AG09309 (cell line): ENCODE data around the gene NUTM2E.
"Not testable (repeated sequence)": the region's sequence is repeated elsewhere in the genome, so short reads cannot be mapped to it uniquely, and the experiment has no call there.

Source experiments
- DNase-seq: peaks from one replicate; pipeline ENCODE4 v3.0.0-alpha.2; 2010; ENCODE audit warnings: low read depth
- H3K4me3 ChIP-seq: 2 replicates; pipeline ENCODE4 v1.5.1; 2011; ENCODE audit warnings: mild to moderate bottlenecking, low read depth, low read length, moderate library complexity; ENCODE audit not compliant: control insufficient read depth
- TF ChIP-seq, protein P1 (sequence below): IDR thresholded peaks from 2 replicates; pipeline ENCODE4 v1.5.1; 2011; ENCODE audit warnings: mild to moderate bottlenecking, low read depth, low read length, inconsistent platforms; ENCODE audit not compliant: insufficient read depth, control insufficient read depth; ENCODE audit errors: missing control alignments

The NUTM2E gene

GRCh38 chr10:79826496-79827215 lies at the start of gene NUTM2E:
NUTM2E (plus strand) TSS chr10:79826739; CDS start chr10:79841741, 15,002 bp downstream.
- peak; percentile 20 for DNase-seq
- H3K4me3 ChIP-seq = peak within 1 kb of the TSS; percentile 50

GRCh38 chr10:79777997-79778396 lies 48.5 kb upstream of the NUTM2E start:
- H3K4me3 ChIP-seq, DNase-seq: not testable (repeated sequence)

- H3K4me3 ChIP-seq = not testable (repeated sequence)
- peak; percentile 35 for DNase-seq
- TF ChIP-seq, protein P1, sequence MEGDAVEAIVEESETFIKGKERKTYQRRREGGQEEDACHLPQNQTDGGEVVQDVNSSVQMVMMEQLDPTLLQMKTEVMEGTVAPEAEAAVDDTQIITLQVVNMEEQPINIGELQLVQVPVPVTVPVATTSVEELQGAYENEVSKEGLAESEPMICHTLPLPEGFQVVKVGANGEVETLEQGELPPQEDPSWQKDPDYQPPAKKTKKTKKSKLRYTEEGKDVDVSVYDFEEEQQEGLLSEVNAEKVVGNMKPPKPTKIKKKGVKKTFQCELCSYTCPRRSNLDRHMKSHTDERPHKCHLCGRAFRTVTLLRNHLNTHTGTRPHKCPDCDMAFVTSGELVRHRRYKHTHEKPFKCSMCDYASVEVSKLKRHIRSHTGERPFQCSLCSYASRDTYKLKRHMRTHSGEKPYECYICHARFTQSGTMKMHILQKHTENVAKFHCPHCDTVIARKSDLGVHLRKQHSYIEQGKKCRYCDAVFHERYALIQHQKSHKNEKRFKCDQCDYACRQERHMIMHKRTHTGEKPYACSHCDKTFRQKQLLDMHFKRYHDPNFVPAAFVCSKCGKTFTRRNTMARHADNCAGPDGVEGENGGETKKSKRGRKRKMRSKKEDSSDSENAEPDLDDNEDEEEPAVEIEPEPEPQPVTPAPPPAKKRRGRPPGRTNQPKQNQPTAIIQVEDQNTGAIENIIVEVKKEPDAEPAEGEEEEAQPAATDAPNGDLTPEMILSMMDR = peak; percentile 59
Observed at GRCh38 chr10:79779310-79779938, 47.1 kb upstream of the NUTM2E start.

DNA sequence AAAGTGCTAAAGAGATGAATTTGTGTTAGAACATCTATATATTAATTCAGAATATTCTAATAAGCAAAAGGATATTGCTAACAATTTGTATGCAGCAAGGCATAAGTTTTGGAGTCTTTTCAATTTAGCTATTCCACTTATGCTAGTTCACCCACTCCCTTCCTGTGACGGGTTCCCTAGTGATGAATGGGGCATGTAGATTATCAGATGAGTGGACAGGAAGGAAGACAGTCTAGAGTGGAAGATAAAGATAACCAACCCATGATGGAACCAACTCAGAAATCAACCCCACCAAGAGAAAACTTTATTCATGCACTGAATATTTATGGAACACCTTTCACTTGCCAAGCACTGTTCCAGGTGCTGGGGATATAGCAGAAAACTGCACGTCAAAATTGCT lies 46.5 kb upstream of the NUTM2E start:
- not testable (repeated sequence) for H3K4me3 ChIP-seq, DNase-seq

- H3K4me3 ChIP-seq, DNase-seq: not testable (repeated sequence)
Observed at GRCh38 chr10:79781584-79781983, 45.0 kb upstream of the NUTM2E start.

DNA sequence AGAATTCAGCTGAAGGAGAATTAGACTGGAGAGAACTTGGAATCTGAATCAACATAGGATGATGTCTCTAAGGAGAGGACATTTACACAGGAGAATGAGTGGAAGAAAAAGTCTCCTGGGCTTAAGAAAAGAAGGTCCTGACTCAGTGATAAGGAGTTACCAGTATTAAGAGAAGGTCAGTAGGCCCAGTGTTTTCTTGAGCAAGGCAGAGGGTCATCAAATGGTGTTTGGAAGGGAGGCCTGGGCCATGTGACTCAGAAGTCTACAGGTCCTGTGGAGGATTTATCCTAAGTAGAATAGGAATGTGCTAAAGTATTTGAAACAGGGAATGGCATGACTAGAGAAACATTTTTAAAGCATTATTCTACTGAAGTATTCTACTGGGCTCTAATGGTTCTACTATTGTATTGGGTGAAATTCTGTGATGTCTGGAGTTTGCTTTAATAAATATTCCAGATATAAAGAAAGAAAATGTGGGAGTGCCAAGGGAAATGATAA lies 39.0 kb upstream of the NUTM2E start:
- H3K4me3 ChIP-seq, DNase-seq: not testable (repeated sequence)

- not testable (repeated sequence) for DNase-seq, H3K4me3 ChIP-seq
Observed at GRCh38 chr10:79789351-79789750, 37.2 kb upstream of the NUTM2E start.

DNA sequence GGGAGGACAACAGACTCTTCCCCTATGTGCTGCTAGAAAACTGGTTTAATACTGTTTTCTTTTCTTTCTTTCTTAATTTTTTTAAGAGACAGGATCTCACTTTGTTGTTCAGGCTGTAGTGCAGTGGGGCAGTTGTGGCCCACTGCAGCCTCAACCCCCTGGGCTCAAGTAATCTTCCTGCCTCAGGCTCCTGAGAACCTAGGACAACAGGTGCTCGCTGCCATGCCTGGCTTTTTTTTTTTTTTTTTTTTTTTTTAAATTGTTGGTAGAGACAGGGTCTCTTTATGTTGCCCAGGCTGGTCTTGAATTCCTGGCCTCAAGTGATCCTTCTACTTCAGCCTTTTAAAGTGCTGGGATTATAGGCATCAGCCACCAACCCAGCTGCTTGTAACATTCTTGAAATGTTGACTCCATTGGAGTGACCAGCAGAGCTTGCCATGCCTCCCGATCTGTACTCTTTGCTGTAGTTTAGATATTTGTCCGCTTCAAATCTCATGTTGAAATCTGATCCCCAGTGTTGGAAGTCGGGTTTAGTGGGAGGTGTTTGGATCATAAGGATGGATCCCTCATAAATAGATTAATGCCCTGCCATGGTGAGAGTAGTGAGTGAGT lies 34.5 kb upstream of the NUTM2E start:
- not testable (repeated sequence) for DNase-seq, H3K4me3 ChIP-seq

GRCh38 chr10:79799337-79799736 lies 27.2 kb upstream of the NUTM2E start:
- not testable (repeated sequence) for DNase-seq, H3K4me3 ChIP-seq

DNA sequence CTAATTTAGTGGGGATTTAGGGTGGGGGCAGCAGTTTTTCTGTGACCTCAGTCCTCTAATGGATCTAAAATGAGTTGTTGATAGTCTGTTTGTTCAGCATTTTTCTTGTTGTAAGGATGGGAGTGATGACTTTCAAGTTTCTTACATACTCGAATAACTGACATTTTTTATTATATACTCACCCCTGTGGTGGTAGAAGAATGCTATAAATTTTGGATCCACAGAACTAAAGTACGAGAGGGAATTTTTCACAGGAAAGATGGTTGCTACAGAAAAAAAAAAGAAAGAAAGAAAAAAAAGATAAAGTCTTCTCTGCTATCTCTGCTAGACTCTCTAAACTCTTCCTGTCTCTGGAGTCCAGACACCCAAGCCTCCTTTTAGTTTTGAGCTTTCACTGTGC lies 20.7 kb upstream of the NUTM2E start:
- not testable (repeated sequence) for H3K4me3 ChIP-seq
- DNase-seq = peak; percentile 0

DNA sequence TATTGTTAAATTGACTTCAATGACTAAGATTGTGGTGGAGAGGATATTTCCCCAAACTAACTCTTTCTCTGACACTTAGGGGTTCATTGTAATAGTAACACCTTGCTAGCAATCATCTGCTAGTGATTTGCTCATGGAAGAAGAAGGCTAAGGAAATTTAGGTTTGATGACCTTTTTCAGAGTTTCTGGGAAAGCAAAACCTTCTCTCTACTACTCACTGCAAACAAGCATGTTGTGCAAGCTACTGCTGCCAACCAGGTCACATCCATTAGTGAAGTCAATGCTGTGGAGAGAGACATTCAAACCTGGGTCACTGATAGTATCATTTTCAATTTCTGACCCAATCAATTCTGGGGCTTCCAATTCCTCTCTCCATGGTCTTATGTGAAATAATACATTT lies 14.6 kb upstream of the NUTM2E start:
- not testable (repeated sequence) for H3K4me3 ChIP-seq, DNase-seq

- not testable (repeated sequence) for DNase-seq, H3K4me3 ChIP-seq
Observed at GRCh38 chr10:79816290-79816689, 10.2 kb upstream of the NUTM2E start.

- DNase-seq, H3K4me3 ChIP-seq: not testable (repeated sequence)
Observed at GRCh38 chr10:79823387-79823786, 3.2 kb upstream of the NUTM2E start.

- not testable (repeated sequence) for DNase-seq
- H3K4me3 ChIP-seq = peak overlapping the region; percentile 50
Observed at GRCh38 chr10:79825587-79826011, 940 bp upstream of the NUTM2E start.

DNA sequence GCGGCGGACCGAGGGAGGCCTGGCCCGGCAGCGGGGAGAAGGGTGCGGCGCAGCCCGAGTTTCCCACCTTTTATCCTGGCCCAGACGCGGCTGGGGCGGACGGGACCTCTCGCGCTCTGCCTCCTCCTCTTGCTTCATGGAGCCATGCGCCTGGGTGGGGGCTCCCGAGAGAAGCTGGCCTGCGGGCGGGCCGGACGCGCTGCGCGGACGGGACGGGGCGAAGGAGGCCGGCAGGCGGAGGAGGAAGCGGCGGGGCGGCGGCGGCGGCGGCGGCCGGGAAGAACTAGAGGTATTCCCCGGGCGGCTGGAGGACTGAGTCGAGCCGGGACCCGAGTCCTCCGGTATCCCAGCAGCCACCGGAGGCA lies 426 bp upstream of the NUTM2E start:
- H3K4me3 ChIP-seq = peak overlapping the region; percentile 39
- not testable (repeated sequence) for DNase-seq

GRCh38 chr10:79833833-79834232 lies 7.3 kb downstream of the NUTM2E start:
- not testable (repeated sequence) for H3K4me3 ChIP-seq, DNase-seq

GRCh38 chr10:79835891-79836290 lies 9.4 kb downstream of the NUTM2E start:
- not testable (repeated sequence) for H3K4me3 ChIP-seq, DNase-seq

DNA sequence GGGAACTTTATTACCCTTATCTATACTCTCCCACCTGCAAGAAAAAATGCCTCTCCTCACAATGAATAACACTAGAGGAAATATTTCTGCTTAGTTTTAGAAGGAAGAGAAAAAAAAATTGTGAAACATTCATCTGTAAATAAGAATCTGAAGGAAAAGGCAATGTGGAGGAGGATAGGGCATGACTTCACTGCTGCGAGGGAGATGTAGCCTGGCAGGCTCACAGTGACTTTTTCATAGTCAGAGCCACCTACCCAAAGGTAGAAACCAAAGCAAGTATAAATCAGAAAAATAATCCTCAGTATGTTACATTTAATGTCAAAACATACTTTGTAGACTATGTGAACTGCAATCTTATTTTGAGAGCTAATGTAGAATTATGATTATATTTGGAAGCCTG lies 10.4 kb downstream of the NUTM2E start:
- not testable (repeated sequence) for H3K4me3 ChIP-seq, DNase-seq
